Right atrium auricular region (tissue), 2 donors: ENCODE measurements around the gene ECHS1. TPM values are rescaled to one million over a fixed set of nuclear protein-coding genes. Genes with fewer than 3 reads are reported as not detected.
A peak's percentile ranks its signal among the peaks of the same experiment; 100 is the strongest.

ENCODE experiments used
- DNase-seq: peaks from one replicate; pipeline ENCODE4 v3.0.0-alpha.2; 2019; ENCODE audit warnings: low spot score
- H3K27ac ChIP-seq, 2 donors: fragments of 200-600 bp; sonication (generic); 1 replicate in 1 of 2; 2 replicates in 1 of 2; pipeline ENCODE4 v1.5.1; 2016 to 2019
- H3K27me3 ChIP-seq, 2 donors: fragments of 200-600 bp; sonication (generic); one replicate each; pipeline versions ENCODE4 v1.5.1 to v1.6.0; 2017 to 2019
- H3K36me3 ChIP-seq: fragments of 200-600 bp; sonication (generic); one replicate; pipeline ENCODE4 v1.5.1; 2016
- H3K4me1 ChIP-seq, 2 donors: fragments of 200-600 bp; sonication (generic); one replicate each; pipeline versions ENCODE4 v1.5.1 to v1.6.0; 2017 to 2019
- H3K4me3 ChIP-seq, 2 donors: fragments of 200-600 bp; sonication (generic); 1 replicate in 1 of 2; 2 replicates in 1 of 2; pipeline ENCODE4 v1.5.1; 2017 to 2019; ENCODE audit warnings: mild to moderate bottlenecking in 1 of 2, moderate library complexity in 1 of 2
- H3K9me3 ChIP-seq, 2 donors: fragments of 200-600 bp; sonication (generic); one replicate each; pipeline ENCODE4 v1.5.1; 2019
- CTCF ChIP-seq, 2 donors: fragments of 200-600 bp; sonication (generic); IDR thresholded peaks; one replicate each; pipeline ENCODE4 v1.5.1; 2019; ENCODE audit warnings: antibody characterized with exemption in 2 of 2
- total RNA-seq, 2 donors: library from RNA; depleted of rRNA; stranded (reverse); fragments of >200 nt; gene quantifications; one replicate each; pipeline ENCODE4 v1.1.0, GENCODE V29; 2016

ECHS1 gene
- total RNA-seq, 2 donors from 2014 or later = 89.8 to 146 TPM

- Histone ChIP-seq H3K9me3 (no peaks in the 10 kb centered on the region), H3K27ac (no peak overlapping the region), H3K36me3 (no peaks in the 10 kb centered on the region), H3K4me1 (peaks cover 0 to 26% of the 10 kb centered on the region in 2 donors), H3K4me3 (no peak overlapping the region), H3K27me3 (peaks cover 13 to 29% of the 10 kb centered on the region in 2 donors)
- DNase-seq = no peak
- no peak for TF ChIP-seq CTCF (IDR thresholded peaks at IDR 0.05)
Observed at GRCh38 chr10:133328358-133329343, 44.5 kb downstream of the ECHS1 start.

GRCh38 chr10:133327651-133328357 is 45.4 kb downstream of the ECHS1 start:
- Histone ChIP-seq H3K27me3 (peaks cover 13 to 29% of the 10 kb centered on the region in 2 donors), H3K36me3 (no peaks in the 10 kb centered on the region), H3K4me3 (no peak overlapping the region), H3K27ac (no peak overlapping the region), H3K9me3 (no peaks in the 10 kb centered on the region), H3K4me1 (peaks cover 0 to 26% of the 10 kb centered on the region in 2 donors)
- no peak for TF ChIP-seq CTCF (IDR thresholded peaks at IDR 0.05)
- no peak for DNase-seq

GRCh38 chr10:133326745-133327650 is 46.2 kb downstream of the ECHS1 start:
- H3K27ac ChIP-seq = no peak overlapping the region

DNA sequence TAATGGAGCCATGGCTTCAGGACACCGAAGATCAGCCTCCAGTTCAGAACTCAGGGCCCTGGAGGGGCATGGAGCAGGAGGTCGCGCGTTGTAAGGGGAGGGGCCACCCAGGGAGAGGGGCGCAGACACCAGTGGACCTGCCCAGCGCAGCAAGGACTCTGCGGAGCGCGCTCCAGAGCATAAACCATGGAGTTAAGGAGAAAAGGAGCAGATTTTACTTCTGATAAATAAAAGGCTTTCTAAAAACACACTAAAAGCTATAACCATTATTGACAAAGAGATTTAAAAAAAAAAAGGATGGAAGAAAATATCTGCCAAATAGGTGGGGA is 47.0 kb downstream of the ECHS1 start:
- Histone ChIP-seq H3K4me3 (peak overlapping the region in 1 of 2 donors; percentile 48), H3K4me1 (peaks cover 0 to 26% of the 10 kb centered on the region in 2 donors), H3K36me3 (no peaks in the 10 kb centered on the region), H3K9me3 (no peaks in the 10 kb centered on the region), H3K27ac (no peak overlapping the region), H3K27me3 (peaks cover 13 to 29% of the 10 kb centered on the region in 2 donors)
- DNase-seq = no peak
- TF ChIP-seq CTCF (IDR thresholded peaks at IDR 0.05) = no peak

More at GRCh38 chr10:133326745-133327650, 46.2 kb downstream of the ECHS1 start:
- H3K4me3 ChIP-seq = no peak overlapping the region
- DNase-seq = no peak
- no peaks in the 10 kb centered on the region for H3K36me3 ChIP-seq
- no peak for TF ChIP-seq CTCF (IDR thresholded peaks at IDR 0.05)
- peaks cover 0 to 26% of the 10 kb centered on the region in 2 donors for H3K4me1 ChIP-seq
- no peaks in the 10 kb centered on the region for H3K9me3 ChIP-seq
- H3K27me3 ChIP-seq = peaks cover 13 to 29% of the 10 kb centered on the region in 2 donors
